ENCODE data around the gene HAX1.
"Not testable (repeated sequence)": the region's sequence is repeated elsewhere in the genome, so short reads cannot be mapped to it uniquely, and the experiment has no call there.

HAX1 gene

DNA sequence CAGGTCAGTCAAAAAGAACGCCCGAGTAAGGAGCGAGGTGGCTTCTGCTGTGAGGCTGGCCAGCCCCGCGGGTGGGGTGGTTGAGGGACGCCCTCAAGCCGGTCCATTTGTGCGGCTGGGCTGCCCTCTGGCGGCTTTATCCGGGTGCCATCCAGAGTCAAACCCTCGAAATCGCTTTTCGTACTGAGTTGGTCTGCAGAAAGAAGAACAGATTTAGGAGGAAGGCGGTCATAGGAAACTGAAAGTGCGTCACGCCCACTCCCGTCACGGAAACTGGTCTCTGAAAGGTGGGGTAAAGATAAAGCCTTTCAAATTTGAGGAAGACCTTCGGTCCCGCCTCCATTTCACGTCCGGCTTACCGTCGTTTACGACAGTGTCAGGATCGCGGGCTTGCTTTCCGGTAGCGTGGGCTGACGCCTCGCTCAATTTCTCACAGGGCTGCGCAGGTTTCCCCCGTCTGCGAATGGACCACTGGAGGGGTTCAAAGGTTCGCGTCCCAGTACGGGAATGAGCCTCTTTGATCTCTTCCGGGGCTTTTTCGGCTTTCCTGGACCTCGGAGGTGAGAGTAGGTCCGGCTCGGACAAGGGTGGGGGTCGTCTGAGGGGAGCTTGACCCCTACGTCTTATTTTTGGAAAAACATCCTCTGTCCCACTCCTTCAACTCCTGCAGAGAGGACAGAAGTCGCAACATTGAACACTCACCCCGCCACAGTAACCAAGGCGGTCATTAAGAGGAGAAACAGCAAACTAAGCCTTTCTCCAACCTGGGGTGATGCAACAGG, at the start of gene HAX1:
TSS of gene HAX1 (plus strand) at position 413 of the 782 bp plus-strand sequence. CDS start at position 508, 95 bp downstream.
- peak; percentile 96 for DNase-seq

DNA sequence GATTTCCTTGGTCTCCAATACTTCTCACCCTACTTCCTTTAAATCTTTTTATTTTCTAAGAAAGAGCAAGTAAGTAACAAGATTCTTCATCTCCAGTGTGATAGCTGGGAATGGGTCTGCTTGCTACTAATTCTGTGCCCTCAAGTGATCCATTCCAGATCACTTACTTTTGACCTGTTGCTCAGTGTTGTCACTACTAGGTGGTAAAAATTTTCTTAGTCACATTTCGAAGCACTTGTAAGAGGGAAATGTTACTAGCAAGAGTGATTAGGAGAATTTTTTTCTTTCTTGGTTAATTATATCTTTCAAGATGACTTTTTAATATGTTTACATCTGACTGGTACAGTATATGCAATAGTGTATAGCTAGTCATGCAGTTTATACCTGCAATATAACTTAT, 49.5 kb upstream of the HAX1 start:
- DNase-seq = no peak

DNA sequence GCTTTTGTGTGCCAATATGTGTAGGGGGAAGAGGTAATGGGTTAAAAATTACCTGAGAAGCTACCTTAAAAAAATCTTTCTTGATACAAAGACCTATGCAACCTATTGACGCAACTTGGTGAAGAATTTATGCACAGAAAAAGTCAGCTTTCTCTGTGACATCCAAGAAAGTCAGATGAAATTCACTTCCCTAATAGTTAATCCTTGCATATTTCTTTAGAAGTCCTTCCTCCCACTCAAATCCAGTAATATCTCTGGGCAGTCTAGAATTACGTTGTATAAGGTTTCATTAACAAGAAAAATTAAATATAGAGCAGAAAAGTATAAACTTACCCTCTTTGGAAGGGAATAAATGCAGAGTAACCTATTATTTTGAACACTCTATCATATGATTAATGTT, 48.8 kb upstream of the HAX1 start:
- DNase-seq = no peak

DNA sequence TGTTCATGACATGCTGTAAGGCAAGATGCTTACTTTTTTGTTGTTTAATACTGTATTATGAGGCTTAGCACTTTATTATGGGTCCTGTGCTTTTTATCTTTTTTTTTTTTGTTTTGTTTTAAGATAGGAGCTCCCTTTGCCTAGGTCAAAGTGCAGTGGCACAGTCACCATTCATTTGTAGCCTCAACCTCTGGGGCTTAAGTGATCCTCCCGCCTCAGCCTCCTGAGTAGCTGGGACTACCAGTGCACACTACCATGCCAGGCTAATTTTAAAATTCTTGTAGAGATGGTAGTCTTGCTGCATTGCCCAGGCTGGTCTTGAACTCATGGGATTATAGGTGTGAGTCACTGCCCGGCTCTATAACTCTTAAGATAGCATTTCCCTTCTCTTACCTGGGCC, 47.1 kb upstream of the HAX1 start:
- no peak for DNase-seq

DNA sequence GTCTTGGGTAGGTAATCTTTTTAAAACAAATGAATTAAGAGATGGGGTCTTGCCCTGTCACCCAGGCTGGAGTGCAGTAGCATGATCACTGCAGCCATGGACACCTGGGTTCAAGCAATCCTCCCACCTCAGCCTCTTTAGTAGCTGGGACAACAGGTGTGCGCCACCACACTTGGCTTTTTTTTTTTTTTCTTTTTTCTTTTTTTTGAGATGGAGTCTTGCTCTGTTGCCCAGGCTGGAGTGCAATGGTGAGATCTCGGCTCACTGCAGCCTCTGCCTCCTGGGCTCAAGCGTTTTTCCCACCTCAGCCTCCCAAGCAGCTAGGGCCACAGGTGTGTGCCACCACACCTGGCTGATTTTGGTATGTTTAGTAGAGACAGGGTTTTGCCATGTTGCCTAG, 41.3 kb upstream of the HAX1 start:
- not testable (repeated sequence) for DNase-seq

DNA sequence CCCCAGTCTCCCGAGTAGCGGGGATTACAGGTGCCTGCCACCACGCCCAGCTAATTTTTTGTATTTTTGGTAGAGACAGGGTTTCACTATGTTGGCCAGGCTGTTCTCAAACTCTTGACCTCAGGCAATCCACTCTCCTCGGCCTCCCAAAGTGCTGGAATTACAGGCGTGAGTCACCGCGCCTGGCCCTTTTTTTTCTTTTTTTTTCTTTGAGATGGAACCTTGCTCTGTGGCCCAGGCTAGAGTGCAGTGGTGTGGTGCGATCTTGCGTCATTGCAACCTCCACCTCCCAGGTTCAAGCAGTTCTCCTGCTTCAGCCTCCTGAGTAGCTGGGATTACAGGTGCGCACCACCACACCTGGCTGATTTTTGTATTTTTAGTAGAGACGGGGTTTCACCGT, 39.3 kb upstream of the HAX1 start:
- DNase-seq = not testable (repeated sequence)

DNA sequence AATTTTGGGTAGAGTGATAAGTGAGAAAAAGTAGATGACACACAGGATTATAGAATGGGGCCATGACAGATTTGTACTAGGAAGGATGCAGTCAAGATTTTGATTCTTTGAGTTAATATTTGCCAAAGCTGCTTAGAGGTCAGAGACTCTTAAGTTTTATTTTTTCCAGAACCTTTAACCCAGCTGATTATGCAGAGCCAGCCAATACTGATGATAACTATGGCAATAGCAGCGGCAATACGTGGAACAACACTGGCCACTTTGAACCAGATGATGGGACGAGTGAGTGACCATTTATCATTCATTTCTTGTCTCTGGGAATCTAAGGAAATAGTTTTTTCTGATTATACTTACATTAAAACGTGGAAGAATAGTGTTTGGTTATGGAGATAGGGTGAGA, 35.6 kb upstream of the HAX1 start:
- DNase-seq = no peak

DNA sequence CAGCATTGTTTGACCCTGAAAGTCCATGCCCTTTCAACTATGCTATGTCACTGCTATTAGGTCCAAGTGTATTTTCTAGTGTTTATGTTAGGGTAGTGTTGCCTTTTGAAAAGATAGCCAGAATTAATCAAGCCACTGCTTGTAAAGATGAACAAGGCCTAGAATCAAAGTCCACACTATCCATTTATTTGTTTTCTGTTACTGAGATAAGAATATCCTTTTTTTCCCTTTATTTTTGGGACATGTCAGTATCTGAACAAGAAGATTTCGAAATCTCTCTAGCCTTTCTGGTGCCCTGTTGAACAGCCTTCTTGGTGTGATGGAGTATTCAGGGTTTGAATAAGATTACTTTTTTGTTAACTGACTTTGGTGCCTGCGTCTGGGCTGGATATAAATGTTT, 35.0 kb upstream of the HAX1 start:
- no peak for DNase-seq

DNA sequence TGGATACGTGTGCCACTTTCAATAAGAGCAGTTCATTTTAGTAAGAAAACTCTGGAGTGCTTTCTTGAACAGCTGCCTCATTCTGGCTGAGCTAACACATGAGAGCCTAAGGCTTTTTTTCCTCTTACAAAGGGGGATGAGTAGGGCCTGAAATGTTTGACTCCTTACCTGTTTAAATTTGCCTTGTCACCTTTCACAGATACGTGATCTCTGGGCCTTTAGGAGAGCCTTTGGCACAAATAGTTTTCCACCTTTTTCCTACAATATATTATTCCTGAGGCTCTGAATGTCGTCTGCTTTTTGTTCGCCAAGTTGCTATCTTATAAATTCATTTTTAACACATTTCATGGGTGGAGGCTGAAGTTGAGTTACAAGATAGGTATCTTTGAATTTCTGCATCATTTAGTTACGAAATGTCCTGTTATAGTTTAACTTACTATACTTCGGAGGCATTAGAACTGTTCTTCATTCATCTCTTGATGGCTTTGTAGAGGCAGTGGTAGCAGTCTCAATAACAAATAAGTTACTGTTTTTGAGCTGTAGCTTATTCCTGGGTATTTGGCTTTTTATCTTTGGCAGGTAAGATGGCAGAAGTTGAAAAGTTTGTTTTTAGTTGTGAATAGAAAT, 34.4 kb upstream of the HAX1 start:
- no peak for DNase-seq

DNA sequence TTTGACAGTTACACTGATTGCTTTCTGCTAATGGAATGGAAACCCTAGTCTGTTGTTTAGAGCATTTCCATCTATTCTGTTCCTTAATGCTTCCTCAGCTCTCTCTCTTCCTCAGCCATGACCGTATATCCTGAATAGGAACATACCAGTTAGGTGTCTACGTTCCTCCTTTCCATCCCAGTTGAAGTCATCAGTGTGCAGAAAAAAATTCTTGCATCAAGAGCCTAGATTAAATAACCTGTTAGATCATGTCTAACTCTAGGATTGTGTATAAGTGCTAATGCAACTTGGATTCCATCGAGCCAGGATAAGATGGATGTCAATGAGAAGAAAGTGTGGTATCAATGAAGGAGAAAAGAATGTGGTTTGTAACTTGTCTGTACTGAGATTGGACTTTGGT, 32.9 kb upstream of the HAX1 start:
- DNase-seq = no peak

DNA sequence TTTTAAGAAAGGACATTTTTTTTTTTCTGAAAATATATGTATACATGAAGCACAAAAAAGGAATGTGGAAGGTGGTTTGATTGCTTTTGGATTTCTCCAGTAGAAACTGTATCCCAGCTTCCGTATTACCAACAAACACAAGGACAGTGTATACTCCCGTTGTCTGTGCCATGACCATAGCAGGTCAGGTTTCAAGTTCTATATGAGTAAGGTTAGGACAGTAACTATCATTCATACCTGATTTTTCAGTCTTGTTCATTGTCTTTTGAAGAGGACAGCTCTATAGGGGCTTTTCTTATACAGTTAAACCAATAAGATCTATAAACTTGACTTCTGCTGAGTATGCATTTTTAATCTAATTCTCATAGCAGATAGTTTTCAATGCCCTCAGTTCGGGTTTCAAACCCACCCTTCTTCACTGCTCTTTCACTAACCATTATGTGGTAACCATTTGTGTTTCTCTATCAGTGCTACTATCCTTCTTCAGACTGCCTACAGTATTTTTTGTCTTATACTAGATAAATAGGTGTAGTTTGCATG, 32.1 kb upstream of the HAX1 start:
- DNase-seq = no peak

DNA sequence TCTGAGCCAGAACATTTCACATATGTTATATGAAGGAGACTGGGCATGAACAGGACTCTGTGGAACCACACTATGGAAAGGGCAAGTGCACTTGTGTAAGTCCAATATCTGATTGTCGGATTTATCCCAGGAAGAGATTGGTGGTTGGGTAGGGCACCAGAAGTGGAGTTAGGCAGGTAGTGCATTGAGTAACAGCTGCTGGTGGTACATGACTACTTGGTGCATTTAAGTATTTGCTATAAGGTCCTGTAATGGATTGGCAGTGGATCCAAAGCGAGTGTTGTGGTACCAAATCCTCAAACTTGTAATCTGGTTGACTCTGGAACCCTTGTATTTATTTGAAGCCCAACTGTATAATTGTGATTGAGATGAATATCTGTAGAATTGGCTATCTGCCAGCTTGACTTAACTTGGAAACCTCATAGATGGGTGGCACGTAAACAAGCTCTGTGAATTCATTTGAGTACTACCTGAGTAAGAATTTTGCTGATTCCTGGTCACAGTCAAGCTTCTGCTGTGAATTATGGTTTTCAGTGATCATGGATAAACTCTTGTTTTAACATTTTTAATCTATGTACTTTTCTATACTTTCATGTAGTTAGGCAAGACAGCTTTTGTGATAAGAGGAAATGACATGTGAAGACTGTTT, 30.6 kb upstream of the HAX1 start:
- no peak for DNase-seq

DNA sequence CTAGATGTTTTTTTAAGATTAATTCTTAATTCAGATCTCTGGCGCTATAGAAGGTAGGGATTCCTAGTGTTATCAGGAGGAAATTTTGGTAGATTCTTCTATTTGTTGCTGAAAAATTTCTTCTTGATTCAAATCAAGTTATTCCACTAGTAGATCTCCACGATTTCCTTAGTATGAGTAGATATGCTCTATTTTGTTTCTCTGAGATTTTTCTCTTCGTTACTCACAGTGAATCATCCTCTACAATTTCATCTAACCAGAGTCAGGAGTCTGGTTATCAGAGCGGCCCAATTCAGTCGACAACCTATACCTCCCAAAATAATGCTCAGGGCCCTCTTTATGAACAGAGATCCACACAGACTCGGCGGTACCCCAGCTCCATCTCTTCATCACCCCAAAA, 18.8 kb upstream of the HAX1 start:
- no peak for DNase-seq

DNA sequence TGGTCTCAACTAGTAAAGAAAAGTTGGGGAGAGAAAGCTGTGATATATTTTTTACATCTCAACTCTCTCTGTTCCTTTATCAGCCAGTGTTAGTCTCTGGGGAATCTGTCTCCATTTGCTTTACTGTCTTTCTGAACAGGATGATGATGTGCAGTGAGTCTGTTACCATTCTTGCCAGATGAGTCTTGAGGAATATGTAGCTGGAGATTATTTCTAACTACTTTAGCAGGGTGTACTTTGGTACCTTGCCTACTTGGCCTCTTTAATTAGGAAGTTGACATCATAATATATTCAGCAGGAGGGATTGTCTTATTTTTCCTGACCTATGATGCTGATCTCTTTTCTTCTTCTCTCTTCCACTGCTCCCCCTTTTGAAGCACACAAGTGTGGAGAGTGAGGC, 15.7 kb upstream of the HAX1 start:
- DNase-seq = no peak

DNA sequence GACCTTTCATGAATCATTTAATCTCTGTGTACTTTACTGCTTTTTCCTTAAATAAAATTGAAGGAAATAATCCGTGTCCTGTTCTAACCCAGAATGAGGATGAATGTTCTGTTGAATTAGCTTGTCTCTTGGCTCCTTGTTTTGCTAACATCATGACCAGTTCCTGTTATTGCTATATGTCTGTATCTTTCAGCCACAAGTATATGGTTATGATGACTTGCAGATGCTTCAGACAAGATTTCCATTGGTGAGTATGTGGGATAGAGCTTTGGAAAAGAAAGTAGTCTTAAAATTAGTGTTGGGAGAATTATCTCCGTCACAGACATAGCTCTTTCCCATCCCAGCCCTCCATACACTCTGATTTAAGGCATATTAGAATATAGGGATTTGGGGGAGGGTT, 13.6 kb upstream of the HAX1 start:
- DNase-seq = no peak

DNA sequence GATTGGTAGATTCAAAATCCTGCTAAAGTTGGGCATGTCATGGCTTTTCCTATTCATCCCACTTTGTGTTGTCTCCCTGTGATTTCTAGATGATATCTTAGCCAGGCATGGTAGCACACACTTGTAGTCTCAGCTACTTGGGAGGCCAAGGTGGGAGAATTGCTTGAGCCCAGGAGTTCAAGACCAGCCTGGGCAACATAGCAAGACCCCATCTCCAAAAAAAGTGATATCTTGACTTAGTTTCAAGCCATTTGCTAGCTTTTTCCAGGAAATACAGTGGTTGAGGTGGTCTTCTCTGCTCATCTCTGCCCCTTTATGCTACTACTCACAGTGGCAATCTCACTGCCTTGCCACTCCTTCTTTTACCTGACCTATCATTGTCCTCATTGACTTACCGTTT, 12.3 kb upstream of the HAX1 start:
- DNase-seq = no peak

DNA sequence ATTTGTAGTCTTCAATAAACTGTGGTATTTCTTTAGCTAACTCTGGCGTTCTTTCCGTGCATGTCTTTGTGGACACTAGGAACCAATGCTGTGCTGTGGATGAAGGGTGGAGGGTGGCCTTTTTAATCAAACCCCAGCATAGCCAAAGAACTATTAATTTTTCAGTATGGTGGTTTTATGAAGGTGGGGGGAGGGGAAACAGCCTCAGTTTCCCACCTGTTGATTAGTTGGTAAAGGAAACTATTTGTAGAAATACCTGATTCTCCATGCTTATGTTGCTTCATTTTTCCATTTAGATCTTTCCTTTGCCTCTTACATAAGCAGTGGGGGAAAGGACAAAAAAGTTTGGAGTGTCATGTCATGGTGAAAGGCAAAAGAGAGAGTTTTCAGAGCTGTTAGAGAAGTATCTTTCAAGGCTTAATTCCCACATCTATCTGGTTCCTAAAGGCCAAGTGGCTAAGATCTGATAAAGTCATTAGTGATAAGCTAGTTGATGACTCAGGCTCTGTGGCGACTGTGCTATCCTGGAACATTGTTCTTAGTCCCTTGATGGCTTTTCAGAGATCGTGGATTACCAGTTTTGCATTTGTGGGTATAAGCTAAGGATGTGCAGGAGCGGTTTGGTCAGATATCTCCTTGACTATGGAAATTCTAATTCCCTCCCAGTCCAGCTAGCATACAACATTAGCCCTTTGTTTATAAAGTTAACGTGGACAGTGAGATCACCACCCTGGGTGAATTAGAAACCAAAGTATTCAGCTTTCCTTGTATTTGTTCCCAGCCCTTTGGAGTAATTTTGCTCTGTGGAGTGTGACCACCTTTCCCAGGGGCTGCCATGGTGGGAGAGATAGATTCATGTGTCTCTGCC, 8.7 kb upstream of the HAX1 start:
- no peak for DNase-seq

DNA sequence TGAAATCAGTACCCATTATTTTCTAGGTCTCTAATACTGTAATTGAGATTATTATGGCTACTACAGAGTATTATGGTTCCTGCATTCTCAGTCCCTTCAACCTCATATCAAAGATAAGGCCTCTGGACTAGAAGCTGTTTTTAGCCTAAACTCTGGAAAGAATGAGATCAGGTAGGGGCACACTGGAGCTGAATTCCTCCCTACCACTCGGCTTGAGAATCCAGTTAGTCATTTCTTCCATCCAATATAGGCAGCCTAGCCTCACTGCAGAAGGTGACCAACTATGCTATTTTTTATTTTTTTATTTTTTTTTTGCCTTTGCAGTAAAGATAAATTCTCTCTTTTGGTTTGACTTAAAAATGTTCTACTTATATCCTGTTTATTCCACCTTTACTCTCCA, 8.0 kb upstream of the HAX1 start:
- DNase-seq = no peak

DNA sequence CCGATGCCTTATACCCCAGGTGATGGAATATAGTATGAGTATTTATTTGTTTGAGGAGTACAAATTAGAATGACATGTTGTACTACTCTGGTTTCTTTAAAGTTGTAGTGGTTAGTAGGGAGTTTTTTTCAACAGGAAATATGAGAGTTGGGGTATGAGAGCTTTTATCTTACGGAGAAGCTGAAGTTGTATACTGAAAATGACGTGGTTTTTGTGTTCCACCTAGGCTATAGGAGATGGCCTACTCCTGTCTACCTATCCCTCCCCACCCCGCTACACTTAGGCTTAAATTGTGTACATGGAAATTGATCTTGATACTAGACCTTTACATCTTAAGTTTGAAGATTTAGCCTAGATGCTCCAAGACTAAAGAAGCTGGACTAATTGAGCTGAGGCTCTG, 6.8 kb upstream of the HAX1 start:
- DNase-seq = no peak

DNA sequence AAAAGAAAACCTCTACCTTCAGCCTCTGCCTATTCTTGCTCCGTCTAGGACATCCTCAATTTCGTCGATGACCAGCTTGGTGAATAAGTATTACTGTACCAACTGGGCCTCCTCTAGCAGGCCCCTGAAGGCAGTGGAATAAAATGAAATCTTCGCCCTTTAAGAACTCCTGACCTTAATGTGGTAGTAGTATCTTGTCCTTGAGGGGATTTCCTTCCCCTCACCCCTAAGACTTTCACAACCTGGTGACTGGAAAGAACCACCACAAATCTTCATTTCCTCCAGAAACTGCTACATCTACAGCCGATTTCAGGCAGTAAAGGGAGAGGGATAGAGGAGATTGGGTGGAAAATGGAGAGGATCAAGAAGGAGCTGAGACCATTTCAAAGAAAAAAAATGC, 1.6 kb upstream of the HAX1 start:
- no peak for DNase-seq

DNA sequence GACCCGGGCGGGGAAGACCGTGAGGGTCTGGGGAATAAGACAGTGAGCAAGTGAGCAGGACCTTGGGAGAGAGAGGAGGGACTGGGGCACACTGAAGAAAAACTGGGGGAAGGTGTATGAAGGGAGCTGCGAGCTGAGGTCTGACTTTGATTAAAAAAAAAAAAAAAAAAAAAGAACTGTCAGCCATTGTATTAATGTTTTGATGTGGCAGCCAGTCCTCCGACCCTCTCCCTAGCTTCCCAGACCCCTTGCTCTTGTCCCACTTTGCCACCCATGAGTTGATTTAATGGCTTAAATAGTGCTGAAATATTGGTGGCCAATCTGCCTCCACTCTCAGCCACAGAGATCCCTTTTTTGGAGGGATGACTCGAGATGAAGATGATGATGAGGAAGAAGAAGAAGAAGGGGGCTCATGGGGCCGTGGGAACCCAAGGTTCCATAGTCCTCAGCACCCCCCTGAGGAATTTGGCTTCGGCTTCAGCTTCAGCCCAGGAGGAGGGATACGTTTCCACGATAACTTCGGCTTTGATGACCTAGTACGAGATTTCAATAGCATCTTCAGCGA, 652 bp downstream of the HAX1 start:
- no peak for DNase-seq

DNA sequence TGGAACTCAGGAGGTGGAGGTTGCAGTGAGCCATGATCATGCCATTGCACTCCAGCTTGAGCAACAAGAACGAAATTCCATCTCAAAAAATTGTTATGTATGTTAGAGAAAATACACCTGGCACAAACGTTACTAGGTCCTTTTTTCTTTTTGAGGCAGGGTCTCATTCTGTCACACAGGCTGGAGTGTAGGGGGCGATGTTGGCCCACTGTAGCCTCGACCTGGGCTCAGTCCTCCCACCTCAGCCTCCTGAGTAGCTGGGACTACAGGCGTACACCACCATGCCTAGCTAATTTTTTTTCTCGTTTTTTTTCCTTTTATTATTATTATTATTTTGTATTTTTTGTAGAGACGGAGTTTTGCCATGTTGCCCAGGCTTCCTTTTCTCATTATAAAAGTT, 4.4 kb downstream of the HAX1 start:
- DNase-seq = peak; percentile 51

DNA sequence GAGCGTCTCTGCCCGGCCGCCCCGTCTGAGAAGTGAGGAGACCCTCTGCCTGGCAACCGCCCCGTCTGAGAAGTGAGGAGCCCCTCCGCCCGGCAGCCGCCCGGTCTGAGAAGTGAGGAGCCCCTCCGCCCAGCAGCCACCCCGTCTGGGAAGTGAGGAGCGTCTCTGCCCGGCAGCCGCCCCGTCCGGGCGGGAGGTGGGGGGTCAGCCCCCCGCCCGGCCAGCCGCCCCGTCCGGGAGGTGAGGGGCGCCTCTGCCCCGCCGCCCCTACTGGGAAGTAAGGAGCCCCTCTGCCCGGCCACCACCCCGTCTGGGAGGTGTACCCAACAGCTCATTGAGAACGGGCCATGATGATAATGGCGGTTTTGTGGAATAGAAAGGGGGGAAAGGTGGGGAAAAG, 15.2 kb downstream of the HAX1 start:
- DNase-seq = not testable (repeated sequence)

All from CD4-positive, alpha-beta T cell treated with Interleukin-17A for 4 hours (primary cell).